C4-2B (cell line): ENCODE results near the gene CELA1.

ENCODE experiments used
- H3K27ac ChIP-seq: fragments of 450-650 bp; 2 replicates; pipeline ENCODE4 v1.5.1; 2017
- CTCF ChIP-seq: fragments of 450-650 bp; conservative IDR thresholded peaks from 2 replicates; pipeline ENCODE4 v1.5.1; 2017; ENCODE audit warnings: mild to moderate bottlenecking
- ZFX ChIP-seq: fragments of 450-650 bp; IDR thresholded peaks from 2 replicates; pipeline ENCODE4 v1.6.1; 2017

Gene CELA1

GRCh38 chr12:51351913-51352532, 5.5 kb upstream of the CELA1 start:
- no peak overlapping the region for H3K27ac ChIP-seq
- TF ChIP-seq ZFX, result no peak
- TF ChIP-seq CTCF, result peak; percentile 85

GRCh38 chr12:51349026-51349425, 2.5 kb upstream of the CELA1 start:
- no peak overlapping the region for H3K27ac ChIP-seq

GRCh38 chr12:51348116-51348515, 1.6 kb upstream of the CELA1 start:
- H3K27ac ChIP-seq, result no peak overlapping the region
- TF ChIP-seq CTCF (no peak), ZFX (no peak)

More at GRCh38 chr12:51349026-51349425, 2.5 kb upstream of the CELA1 start:
- TF ChIP-seq ZFX, result no peak
- TF ChIP-seq CTCF, result no peak

- TF ChIP-seq CTCF (no peak), ZFX (no peak)
- H3K27ac ChIP-seq, result no peak overlapping the region
These were observed 798 bp downstream of the CELA1 start for GRCh38 chr12:51345681-51346080.

GRCh38 chr12:51343201-51343600, 3.3 kb downstream of the CELA1 start:
- no peak overlapping the region for H3K27ac ChIP-seq
- TF ChIP-seq ZFX, result no peak
- no peak for TF ChIP-seq CTCF

- TF ChIP-seq CTCF (no peak), ZFX (no peak)
- H3K27ac ChIP-seq, result no peak overlapping the region
These were observed 4.1 kb downstream of the CELA1 start for GRCh38 chr12:51342416-51342815.

- no peak for TF ChIP-seq ZFX
- peak; percentile 98 for TF ChIP-seq CTCF
- no peak overlapping the region for H3K27ac ChIP-seq
These were observed 5.0 kb downstream of the CELA1 start for GRCh38 chr12:51341251-51342007.
